Activated naive CD4-positive, alpha-beta T cell treated with anti-CD3 and anti-CD28 coated beads, Interleukin-2, amount 50 U/mL, for 24 hours (primary cell): Measurements from ENCODE around the gene MTCP1.

Experiments
- H3K27ac Mint-ChIP-seq: one replicate; pipeline ENCODE4 v1.8.0; 2021; ENCODE audit warnings: mild to moderate bottlenecking, mixed read lengths
- H3K27me3 Mint-ChIP-seq: one replicate; pipeline ENCODE4 v1.8.0; 2021; ENCODE audit warnings: mixed read lengths
- H3K36me3 Mint-ChIP-seq: one replicate; pipeline ENCODE4 v1.8.0; 2021; ENCODE audit warnings: mixed read lengths
- H3K4me1 Mint-ChIP-seq: one replicate; pipeline ENCODE4 v1.8.0; 2021; ENCODE audit warnings: mixed read lengths
- H3K4me3 Mint-ChIP-seq: one replicate; pipeline ENCODE4 v1.8.0; 2021; ENCODE audit warnings: mild to moderate bottlenecking, mixed read lengths
- H3K9me3 Mint-ChIP-seq: one replicate; pipeline ENCODE4 v1.8.0; 2021; ENCODE audit warnings: mixed read lengths

Gene MTCP1

DNA sequence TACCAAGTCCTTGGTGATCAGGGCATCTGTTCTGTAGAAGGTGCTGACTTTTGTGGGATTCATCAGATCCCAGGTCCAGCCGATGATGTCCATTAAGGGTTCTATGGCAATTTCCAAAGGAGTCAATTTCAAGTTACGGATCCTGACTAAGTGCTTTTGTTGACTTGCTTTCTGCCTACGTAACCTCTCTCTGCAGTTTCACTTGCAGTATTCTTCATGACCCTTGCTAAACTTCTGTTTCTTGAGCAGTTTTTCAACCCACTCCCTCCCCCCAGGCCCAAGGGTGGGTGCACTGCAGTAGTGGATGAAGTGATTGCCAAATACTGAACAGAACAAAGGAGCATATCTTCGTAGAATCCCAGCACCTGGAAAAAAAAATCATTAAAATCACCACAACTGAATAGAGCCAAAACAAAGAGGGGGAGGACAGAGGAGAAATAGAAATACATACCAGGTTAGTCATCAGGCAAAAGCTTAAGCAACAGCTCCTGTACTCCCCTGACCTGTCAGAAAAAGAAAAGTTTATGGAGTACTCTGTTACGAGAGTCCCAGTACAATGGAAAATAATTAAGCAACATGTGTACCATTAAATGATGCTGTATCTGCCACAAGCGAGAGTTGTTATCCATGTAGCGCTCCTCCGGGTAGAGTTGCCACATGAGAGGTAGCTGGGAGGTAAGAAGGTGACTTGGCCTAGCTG is 5.8 kb downstream of the MTCP1 start:
- Mint-ChIP-seq H3K4me1 (peaks cover 33% of the 10 kb centered on the region), H3K4me3 (no peak overlapping the region), H3K36me3 (peaks cover 1% of the 10 kb centered on the region), H3K27ac (no peak overlapping the region), H3K9me3 (no peaks in the 10 kb centered on the region), H3K27me3 (no peaks in the 10 kb centered on the region)

DNA sequence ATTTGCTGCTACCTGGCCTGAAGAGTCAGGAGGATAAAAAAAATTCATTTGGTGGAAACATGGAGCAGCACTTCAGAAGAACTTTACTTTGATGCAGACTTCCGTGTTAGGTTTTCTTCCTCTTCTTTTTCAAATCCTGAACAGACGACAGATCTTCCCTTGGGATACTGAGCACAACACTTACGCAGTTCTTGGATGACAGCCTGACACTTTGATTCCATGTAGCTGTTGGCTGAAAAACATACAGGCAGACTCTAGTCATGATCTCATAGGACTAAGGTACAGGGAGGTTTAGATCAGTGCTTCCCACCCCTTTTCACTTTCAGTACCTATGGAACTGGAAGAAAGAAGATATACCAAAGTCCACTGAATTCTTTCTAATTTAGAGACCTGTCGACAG is 9.2 kb downstream of the MTCP1 start:
- Mint-ChIP-seq H3K9me3 (no peaks in the 10 kb centered on the region), H3K4me1 (peaks cover 12% of the 10 kb centered on the region), H3K27me3 (no peaks in the 10 kb centered on the region), H3K27ac (no peak overlapping the region), H3K4me3 (no peak overlapping the region), H3K36me3 (peaks cover 1% of the 10 kb centered on the region)

DNA sequence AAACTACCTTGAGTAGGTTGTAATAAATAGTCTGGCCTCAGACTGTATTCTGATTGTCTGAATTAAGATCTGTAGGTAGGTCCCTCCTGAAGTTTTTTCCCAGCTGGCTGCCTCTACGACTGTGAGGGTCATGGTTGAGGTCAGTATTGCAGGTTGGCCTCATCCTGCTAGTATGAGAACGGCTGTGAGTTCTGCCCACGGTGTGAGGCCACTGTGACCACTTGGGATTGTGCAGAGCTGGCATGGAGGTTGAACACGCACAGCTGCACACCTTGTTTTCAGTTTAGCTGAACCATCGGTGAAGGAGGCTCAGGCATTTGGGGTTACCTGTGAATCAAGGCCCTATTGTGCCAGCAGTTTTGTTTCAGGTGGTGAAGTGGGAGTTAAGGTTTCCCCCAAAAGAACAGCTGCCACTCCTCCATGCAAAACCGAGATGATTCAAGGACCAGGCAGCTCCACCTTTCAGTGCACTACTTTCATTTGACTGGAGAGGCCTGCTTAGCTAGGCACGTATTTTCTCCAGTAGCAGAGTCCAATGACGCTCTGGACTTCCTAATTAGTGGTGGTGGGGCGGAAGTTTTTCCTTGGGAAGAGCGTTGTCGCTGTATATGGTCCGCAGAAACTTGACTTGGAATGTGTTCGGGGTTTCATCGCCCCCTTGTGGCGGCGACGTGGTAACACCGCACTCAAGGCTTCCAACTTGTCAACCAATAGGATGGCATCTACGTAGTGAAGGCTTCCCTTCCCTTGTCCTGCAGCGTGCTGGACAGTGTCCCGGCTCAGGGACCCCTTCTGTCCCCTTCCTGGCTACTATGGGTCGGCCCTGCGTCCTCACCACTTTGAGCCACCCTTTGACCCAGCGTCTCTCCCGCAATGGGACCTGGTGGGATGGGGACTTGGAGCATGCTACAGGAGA is 13.8 kb downstream of the MTCP1 start:
- H3K27me3 Mint-ChIP-seq: no peaks in the 10 kb centered on the region
- peak overlapping the region; percentile 48 for H3K4me3 Mint-ChIP-seq
- H3K27ac Mint-ChIP-seq: no peak overlapping the region
- peaks cover 32% of the 10 kb centered on the region for H3K4me1 Mint-ChIP-seq
- H3K36me3 Mint-ChIP-seq: peaks cover 7% of the 10 kb centered on the region
- no peaks in the 10 kb centered on the region for H3K9me3 Mint-ChIP-seq

DNA sequence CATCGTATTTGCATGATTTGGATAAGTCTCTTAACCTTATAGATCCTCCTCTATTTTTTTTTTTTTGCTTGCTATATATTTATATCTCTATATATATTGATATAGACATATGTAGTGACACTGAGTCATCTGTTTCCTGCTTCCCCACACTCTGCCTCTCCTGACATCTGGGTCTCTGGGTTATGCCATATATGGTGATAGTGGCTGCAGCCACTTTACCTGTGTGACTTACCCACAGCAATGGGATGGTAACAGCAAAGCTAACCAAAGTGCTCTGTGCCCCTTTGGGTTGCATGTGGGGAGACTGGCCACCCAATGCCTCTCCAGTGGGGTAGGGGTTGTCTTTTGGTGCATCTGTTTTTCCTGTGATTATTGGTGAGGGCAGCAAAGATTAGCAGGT is 14.5 kb downstream of the MTCP1 start:
- Mint-ChIP-seq H3K36me3 (peaks cover 7% of the 10 kb centered on the region), H3K9me3 (no peaks in the 10 kb centered on the region), H3K4me1 (peaks cover 38% of the 10 kb centered on the region), H3K27ac (no peak overlapping the region), H3K4me3 (no peak overlapping the region), H3K27me3 (no peaks in the 10 kb centered on the region)

DNA sequence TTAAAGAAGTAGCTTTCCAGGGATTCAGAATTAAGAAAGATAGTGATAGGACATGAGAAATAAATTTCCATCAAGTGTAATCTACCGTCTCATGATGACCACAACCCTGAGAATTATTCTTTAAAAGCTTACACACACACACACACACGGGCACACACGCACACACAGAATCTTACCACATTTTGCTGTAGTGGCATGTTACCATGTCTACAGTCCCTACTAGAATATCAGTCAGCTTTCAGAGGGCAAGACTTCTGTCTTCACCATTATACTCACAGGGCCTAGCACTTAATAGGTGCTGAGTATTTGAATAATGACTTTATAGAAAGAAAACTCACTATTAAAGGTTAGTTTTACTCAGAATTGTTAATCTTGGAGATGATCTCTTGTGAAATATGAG is 15.4 kb downstream of the MTCP1 start:
- Mint-ChIP-seq H3K4me1 (peaks cover 48% of the 10 kb centered on the region), H3K4me3 (no peak overlapping the region), H3K36me3 (peaks cover 9% of the 10 kb centered on the region), H3K9me3 (no peaks in the 10 kb centered on the region), H3K27me3 (no peaks in the 10 kb centered on the region), H3K27ac (no peak overlapping the region)

DNA sequence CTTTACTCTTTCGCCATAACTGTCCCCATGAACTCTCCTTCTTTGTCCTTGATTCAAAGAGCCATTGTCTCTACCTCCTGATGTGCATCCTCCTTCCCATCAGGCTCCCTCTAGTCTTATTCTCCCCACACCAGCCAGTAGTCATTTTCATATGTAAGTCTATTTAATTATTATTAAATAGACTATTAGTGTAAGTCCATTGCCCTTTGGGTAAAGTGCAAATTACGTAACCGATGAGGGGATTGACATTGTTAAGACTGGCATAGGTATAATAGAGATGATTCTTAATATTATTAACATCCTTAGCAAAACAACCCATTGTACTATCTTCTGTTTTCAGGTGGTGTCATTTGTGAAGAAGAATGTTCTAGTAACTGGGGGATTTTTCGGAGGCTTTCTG is 16.7 kb downstream of the MTCP1 start:
- H3K4me3 Mint-ChIP-seq: no peak overlapping the region
- H3K9me3 Mint-ChIP-seq: no peaks in the 10 kb centered on the region
- H3K27me3 Mint-ChIP-seq: no peaks in the 10 kb centered on the region
- H3K27ac Mint-ChIP-seq: peak overlapping the region; percentile 59
- peaks cover 60% of the 10 kb centered on the region for H3K4me1 Mint-ChIP-seq
- H3K36me3 Mint-ChIP-seq: peaks cover 9% of the 10 kb centered on the region

DNA sequence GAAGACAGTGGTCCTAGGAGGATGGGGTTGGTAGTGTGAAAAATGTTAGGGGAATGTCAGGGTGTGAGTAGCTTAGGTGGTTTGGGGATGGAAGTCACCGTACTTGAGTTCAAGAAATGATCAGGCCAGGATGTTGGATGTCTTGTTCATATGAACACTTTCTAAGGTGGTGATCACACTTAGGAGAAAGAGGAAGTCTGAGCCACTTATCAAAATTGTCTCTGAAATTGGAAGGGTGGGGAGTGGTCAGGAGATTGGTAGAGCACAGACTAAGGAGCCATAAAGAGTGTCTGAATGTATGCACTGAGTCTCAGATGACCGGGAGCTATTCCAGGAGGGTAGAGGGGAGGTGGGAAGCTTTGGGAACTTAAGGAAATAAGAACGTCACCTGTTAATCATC is 17.3 kb downstream of the MTCP1 start:
- H3K4me3 Mint-ChIP-seq: no peak overlapping the region

DNA sequence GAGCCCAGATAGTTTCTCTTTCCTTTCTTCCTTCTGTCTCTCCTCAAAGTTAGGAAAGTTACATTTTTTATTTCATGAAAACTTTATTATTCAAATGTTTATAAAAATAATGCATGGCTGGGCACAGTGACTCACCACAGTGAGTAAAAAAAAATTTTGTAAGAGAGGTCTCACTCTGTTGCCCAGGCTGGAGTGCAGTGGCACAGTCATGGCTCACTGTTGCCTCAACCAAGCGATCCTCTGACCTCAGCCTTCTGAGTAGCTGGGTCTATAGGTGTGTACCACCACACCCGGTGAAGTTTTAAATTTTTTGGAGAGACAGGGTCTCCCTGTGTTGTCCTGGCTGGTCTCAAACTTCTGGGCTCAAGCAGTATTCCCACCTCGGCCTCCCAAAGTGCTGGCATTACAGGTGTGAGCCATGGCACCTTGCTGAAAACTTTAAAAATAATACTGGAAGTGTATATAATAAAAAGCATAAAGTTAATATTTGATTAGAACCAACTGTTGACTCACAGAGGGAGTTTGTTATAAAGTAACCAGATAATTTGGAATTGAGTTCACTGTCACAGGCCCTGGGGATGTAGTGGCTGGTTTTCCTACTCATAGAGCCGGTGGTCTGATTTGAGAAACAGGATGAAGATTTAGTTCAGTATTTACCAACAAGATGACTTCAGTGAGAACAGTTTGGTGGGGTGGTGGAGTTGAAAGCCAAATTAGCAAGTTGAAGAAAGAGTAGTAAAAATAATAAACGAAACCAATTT is 18.0 kb downstream of the MTCP1 start:
- no peaks in the 10 kb centered on the region for H3K9me3 Mint-ChIP-seq
- no peaks in the 10 kb centered on the region for H3K27me3 Mint-ChIP-seq
- peaks cover 72% of the 10 kb centered on the region for H3K4me1 Mint-ChIP-seq
- H3K4me3 Mint-ChIP-seq: no peak overlapping the region
- H3K36me3 Mint-ChIP-seq: peaks cover 9% of the 10 kb centered on the region
- peak overlapping the region; percentile 46 for H3K27ac Mint-ChIP-seq

More for the DNA sequence above, 17.3 kb downstream of the MTCP1 start:
- H3K9me3 Mint-ChIP-seq: no peaks in the 10 kb centered on the region
- peak overlapping the region; percentile 47 for H3K27ac Mint-ChIP-seq
- no peaks in the 10 kb centered on the region for H3K27me3 Mint-ChIP-seq
- H3K4me1 Mint-ChIP-seq: peaks cover 66% of the 10 kb centered on the region
- H3K36me3 Mint-ChIP-seq: peaks cover 9% of the 10 kb centered on the region

DNA sequence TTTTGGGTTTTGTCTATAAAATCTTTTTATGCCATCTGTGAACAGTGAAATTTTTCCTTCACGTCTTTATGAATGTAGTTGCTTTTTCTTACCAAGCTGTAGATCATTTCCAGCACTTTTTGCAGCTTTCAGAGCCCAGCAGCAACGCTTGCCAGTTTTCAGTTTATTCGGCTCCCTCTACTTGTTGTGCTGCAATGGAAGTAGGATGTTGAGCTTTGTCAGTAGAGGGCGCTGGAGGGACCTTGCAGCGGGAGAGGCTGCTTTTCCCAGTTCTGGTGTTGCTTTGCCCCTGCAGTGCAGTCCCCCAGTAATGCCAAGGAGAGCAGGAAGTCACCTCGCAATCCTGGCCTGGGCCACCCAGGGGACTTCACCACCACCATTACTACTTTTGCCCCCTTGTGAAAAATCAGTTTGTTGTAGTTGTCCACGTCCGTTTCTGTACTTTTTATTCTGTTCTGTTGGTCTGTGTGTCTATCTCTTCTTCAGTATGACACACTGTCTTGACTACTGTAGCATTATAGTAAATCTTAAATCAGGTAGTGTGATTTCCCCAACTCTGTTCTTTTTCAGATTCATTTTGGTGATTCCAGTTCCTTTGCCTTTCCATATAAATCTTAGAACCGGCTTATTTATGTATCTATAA is 21.8 kb downstream of the MTCP1 start:
- H3K4me3 Mint-ChIP-seq: no peak overlapping the region
- H3K27me3 Mint-ChIP-seq: no peaks in the 10 kb centered on the region
- H3K9me3 Mint-ChIP-seq: no peaks in the 10 kb centered on the region
- H3K4me1 Mint-ChIP-seq: peaks cover 65% of the 10 kb centered on the region
- H3K36me3 Mint-ChIP-seq: peaks cover 8% of the 10 kb centered on the region
- H3K27ac Mint-ChIP-seq: peak overlapping the region; percentile 70

DNA sequence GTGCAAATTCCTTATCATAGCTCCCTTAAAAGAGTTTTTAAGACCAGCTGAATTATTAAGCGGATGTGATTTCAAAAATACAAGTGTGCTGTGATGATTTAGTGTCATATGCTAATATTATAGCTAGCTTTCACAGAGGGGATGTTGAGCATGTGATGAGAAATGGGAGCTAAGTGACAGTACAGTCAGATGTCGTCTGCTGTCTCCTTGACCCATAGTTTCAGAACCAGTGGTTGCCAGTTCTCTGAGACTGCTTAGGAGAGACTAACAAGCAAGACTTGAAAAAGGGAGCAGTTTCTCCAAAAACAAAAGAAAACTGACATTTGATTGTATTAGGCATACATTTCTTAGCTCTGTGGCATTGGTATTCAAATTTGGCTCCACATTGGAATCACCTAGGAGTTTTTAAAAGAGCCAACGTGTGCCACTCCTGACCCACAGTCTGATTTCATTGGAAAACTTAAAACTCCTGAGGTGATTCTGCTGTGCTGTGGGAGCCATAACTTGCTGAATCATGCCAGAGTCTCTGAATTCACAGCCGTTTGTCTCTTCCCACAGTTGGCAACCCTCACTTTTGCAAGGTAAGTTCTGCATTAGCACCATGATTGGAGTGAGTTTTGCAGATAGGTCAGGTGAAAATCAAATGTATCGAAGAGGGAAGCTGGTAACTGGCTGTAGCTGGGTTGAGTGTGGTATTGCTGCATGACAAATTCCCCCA is 24.0 kb downstream of the MTCP1 start:
- Mint-ChIP-seq H3K27me3 (no peaks in the 10 kb centered on the region), H3K36me3 (peaks cover 5% of the 10 kb centered on the region), H3K4me3 (no peak overlapping the region), H3K9me3 (no peaks in the 10 kb centered on the region), H3K4me1 (peaks cover 62% of the 10 kb centered on the region), H3K27ac (no peak overlapping the region)

DNA sequence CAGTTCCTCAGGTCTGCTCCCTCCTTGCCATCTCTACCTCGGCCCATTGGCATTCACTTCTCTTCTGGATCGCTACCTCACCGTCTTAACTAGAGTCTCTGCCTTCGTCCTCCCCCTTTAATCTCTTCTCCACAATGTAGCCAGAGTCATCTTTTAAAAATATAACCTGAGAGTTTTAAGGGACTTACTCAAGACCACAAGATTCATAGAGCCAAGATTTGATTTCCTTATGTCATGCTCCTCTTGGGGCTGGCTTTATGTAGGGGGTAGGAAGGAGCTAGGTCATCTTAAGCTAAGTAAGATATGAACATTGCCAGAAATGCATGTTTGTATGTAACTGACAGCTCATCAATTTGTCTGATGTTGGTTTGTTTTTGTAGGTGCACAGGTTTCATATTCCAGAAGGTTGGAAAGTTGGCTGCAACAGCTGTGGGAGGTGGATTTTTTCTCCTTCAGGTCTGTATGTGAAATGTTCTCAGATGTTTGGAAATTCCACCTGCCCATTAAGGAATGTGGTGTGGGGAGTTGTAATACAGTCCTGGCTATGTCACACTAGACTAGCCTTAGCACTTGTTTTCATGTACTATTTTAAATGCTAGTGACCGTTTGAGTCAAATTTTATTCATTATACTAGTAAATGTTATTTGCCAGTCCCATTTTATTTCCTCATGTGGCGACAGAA is 24.7 kb downstream of the MTCP1 start:
- no peaks in the 10 kb centered on the region for H3K9me3 Mint-ChIP-seq
- H3K36me3 Mint-ChIP-seq: peaks cover 2% of the 10 kb centered on the region
- H3K27ac Mint-ChIP-seq: peak overlapping the region; percentile 36
- H3K4me3 Mint-ChIP-seq: no peak overlapping the region
- no peaks in the 10 kb centered on the region for H3K27me3 Mint-ChIP-seq
- H3K4me1 Mint-ChIP-seq: peaks cover 55% of the 10 kb centered on the region

DNA sequence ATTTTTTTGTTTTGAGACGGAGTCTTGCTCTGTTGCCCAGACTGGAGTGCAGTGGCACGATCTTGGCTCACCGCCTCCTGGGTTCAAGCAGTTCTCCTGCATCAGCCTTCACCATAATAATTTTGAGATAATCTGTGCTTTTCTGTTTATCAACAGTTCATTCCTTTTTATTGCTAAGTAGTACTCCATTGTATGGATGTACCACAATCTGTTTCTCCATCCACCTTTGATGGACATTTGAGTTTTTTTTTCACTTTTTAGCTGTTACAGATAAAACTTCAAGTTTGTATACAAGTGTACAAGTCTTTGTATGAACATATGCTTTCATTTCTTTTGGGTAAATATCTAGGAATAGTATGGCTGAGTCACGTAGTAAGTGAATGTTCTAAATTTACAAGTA is 35.2 kb downstream of the MTCP1 start:
- Mint-ChIP-seq H3K27me3 (no peaks in the 10 kb centered on the region), H3K4me1 (peaks cover 50% of the 10 kb centered on the region), H3K27ac (no peak overlapping the region), H3K4me3 (no peak overlapping the region), H3K9me3 (no peaks in the 10 kb centered on the region), H3K36me3 (peaks cover 22% of the 10 kb centered on the region)

DNA sequence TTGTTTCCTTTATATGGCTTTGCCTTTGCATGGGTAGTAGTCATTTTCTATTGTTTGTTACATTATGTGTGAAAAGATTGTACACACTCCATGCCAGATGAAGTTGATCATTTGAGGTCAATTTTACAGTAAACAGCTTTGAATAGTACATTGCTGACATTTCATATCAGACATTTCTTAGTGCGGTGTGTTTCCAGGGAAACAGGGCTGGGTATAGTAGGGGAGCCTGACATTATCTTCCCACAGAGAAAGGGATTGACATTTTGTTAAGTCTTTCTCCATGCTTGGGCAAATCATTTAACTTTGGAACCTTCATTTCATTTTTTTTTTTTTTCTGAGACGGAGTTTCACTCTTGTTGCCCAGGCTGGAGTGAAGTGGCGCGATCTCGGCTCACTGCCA is 39.3 kb downstream of the MTCP1 start:
- H3K36me3 Mint-ChIP-seq: peaks cover 17% of the 10 kb centered on the region
- H3K27me3 Mint-ChIP-seq: no peaks in the 10 kb centered on the region
- H3K4me1 Mint-ChIP-seq: peaks cover 38% of the 10 kb centered on the region
- peak overlapping the region; percentile 74 for H3K27ac Mint-ChIP-seq
- H3K4me3 Mint-ChIP-seq: no peak overlapping the region
- no peaks in the 10 kb centered on the region for H3K9me3 Mint-ChIP-seq

DNA sequence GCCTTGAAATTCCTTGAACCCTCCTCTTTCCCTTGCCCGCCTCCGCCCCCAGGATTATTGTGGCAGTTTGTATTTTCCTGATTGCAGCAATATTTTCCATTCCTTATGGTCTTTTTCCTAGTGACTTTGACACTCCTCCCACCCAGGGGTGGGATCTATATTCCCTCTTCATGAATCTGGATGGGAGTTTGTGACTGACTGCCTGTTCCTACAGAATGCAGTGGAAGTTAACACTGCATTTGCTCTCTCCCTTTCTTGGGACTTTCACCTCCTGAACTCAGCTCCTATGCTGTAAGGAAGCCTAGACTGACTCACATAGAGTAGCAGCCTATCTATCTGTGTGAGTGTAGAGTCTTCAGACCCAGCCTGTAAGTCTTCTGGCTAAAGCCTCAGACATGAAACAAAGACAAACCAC is 42.1 kb downstream of the MTCP1 start:
- no peaks in the 10 kb centered on the region for H3K27me3 Mint-ChIP-seq
- H3K27ac Mint-ChIP-seq: peak overlapping the region; percentile 86
- peaks cover 32% of the 10 kb centered on the region for H3K4me1 Mint-ChIP-seq
- H3K4me3 Mint-ChIP-seq: peak overlapping the region; percentile 93
- no peaks in the 10 kb centered on the region for H3K9me3 Mint-ChIP-seq
- H3K36me3 Mint-ChIP-seq: peaks cover 1% of the 10 kb centered on the region
